ENCODE measurements around the gene TMEM123.

TMEM123 gene

GRCh38 chr11:102430158-102430836 lies 22.3 kb downstream of the TMEM123 start:
- no peak for DNase-seq (ENCODE audit: low spot score)
- no peak overlapping the region for H3K27ac ChIP-seq
- H3K4me3 ChIP-seq = no peak overlapping the region
- TF ChIP-seq, protein P1, sequence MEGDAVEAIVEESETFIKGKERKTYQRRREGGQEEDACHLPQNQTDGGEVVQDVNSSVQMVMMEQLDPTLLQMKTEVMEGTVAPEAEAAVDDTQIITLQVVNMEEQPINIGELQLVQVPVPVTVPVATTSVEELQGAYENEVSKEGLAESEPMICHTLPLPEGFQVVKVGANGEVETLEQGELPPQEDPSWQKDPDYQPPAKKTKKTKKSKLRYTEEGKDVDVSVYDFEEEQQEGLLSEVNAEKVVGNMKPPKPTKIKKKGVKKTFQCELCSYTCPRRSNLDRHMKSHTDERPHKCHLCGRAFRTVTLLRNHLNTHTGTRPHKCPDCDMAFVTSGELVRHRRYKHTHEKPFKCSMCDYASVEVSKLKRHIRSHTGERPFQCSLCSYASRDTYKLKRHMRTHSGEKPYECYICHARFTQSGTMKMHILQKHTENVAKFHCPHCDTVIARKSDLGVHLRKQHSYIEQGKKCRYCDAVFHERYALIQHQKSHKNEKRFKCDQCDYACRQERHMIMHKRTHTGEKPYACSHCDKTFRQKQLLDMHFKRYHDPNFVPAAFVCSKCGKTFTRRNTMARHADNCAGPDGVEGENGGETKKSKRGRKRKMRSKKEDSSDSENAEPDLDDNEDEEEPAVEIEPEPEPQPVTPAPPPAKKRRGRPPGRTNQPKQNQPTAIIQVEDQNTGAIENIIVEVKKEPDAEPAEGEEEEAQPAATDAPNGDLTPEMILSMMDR (IDR thresholded peaks at IDR 0.05) = no peak

DNA sequence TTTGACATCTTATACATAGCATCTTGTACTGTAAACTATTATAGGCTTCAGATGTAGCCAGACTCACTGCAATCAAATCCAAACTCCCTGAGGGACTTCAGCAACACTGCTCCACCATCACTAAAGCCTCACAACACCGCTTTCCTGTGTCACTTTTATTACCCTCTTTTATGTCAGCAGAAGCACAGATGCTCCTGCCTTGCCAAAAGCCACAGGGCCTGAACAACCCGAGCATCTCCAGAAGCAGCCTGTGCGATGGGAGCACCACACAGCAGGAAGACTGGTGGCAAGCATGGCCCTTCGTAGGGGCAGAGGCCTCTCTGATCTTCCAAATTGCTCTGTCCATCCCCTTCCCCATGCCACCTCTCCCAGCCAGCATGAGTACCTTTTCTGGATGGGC lies 22.9 kb downstream of the TMEM123 start:
- H3K4me3 ChIP-seq = no peak overlapping the region
- TF ChIP-seq, protein P1 (IDR thresholded peaks at IDR 0.05) = no peak
- no peak for DNase-seq (ENCODE audit: low spot score)
- no peak overlapping the region for H3K27ac ChIP-seq

DNA sequence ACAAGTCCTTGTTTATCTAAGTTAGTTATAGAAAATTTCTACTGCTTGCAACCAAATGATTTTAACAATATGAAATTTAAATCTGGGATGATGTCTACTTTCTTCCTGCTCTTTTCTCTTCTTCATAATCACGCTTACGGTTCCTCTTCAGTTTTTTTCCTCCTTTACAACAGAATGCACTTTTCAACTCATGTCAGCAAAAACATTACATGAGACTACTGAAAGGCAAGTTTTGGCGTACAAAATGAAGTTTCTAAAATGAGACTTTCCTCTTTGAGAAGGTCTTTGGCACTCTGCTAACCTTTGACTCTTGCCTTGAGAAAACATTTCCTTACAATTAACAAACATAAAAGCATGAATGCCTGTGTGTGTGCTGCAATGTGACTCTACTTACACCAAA lies 23.3 kb downstream of the TMEM123 start:
- no peak for DNase-seq (ENCODE audit: low spot score)
- H3K27ac ChIP-seq = no peak overlapping the region
- no peak overlapping the region for H3K4me3 ChIP-seq
- TF ChIP-seq, protein P1 (IDR thresholded peaks at IDR 0.05) = no peak

- no peak overlapping the region for H3K4me3 ChIP-seq
- TF ChIP-seq, protein P1 (IDR thresholded peaks at IDR 0.05) = no peak
- no peak overlapping the region for H3K27ac ChIP-seq
- DNase-seq (ENCODE audit: low spot score) = no peak
These were observed 23.9 kb downstream of the TMEM123 start for GRCh38 chr11:102428696-102429095.

DNA sequence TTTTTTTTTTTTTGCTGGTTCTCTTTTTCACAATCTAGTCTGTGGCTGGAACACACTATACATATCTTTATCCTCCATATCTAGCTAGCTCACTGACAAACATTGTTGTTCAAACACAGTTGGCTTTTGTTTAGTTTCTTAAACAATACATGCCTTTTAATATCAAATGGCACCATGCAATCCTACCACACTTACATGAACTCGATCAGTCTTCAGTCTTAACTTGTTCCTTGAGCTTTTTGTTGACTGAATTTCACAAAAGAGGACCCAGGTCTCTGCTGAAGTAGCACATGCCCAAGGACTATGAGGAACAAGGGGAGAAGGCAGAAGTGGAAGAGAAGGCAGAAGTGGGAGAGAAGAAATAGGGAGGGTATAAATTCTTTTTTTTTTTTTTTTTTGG lies 25.5 kb downstream of the TMEM123 start:
- Histone ChIP-seq H3K4me3 (no peak overlapping the region), H3K27ac (no peak overlapping the region)
- TF ChIP-seq, protein P1 (IDR thresholded peaks at IDR 0.05) = no peak
- no peak for DNase-seq (ENCODE audit: low spot score)

GRCh38 chr11:102426570-102426969 lies 26.0 kb downstream of the TMEM123 start:
- DNase-seq (ENCODE audit: low spot score) = no peak
- Histone ChIP-seq H3K4me3 (no peak overlapping the region), H3K27ac (no peak overlapping the region)
- TF ChIP-seq, protein P1 (IDR thresholded peaks at IDR 0.05) = no peak

- no peak overlapping the region for H3K27ac ChIP-seq
- DNase-seq (ENCODE audit: low spot score) = no peak
- no peak overlapping the region for H3K4me3 ChIP-seq
- TF ChIP-seq, protein P1 (IDR thresholded peaks at IDR 0.05) = no peak
These were observed 26.6 kb downstream of the TMEM123 start for GRCh38 chr11:102426000-102426399.

Measured in coronary artery (tissue), 2 donors.